Tibial artery (tissue), 4 donors: ENCODE measurements around the gene CELSR1.

Experiments used
- DNase-seq, 2 donors: peaks; one replicate each; pipeline ENCODE4 v3.0.0-alpha.2; 2019
- H3K27ac ChIP-seq, 2 donors: fragments of 200-600 bp; sonication (generic) in 1 of 2; 1 replicate in 1 of 2; 2 replicates in 1 of 2; pipeline ENCODE4 v1.5.1; 2018 to 2019; ENCODE audit warnings: mild to moderate bottlenecking in 1 of 2
- H3K27me3 ChIP-seq, 2 donors: fragments of 200-600 bp; sonication (generic) in 1 of 2; one replicate each; pipeline versions ENCODE4 v1.5.1 to v1.6.0; 2016 to 2019
- H3K36me3 ChIP-seq, 3 donors: fragments of 200-600 bp; sonication (generic) in 2 of 3; one replicate each; pipeline ENCODE4 v1.5.1; 2016 to 2019; ENCODE audit warnings: mild to moderate bottlenecking in 2 of 3
- H3K4me1 ChIP-seq, 4 donors: fragments of 200-600 bp; sonication (generic) in 2 of 4; 1 replicate in 3 of 4; 2 replicates in 1 of 4; pipeline ENCODE4 v1.5.1; 2016 to 2019
- H3K4me3 ChIP-seq, 2 donors: fragments of 200-600 bp; sonication (generic) in 1 of 2; 1 replicate in 1 of 2; 2 replicates in 1 of 2; pipeline ENCODE4 v1.5.1; 2018 to 2019; ENCODE audit warnings: mild to moderate bottlenecking in 2 of 2
- H3K9me3 ChIP-seq, 3 donors: fragments of 200-600 bp; sonication (generic) in 1 of 3; one replicate each; pipeline ENCODE4 v1.5.1; 2016 to 2019
- CTCF ChIP-seq, 2 experiments: fragments of 200-600 bp in 1 of 2; fragments of 450-650 bp in 1 of 2; IDR thresholded peaks; one replicate each; pipeline ENCODE4 v1.5.1; 2017 to 2019; ENCODE audit warnings: antibody characterized with exemption in 2 of 2, mild to moderate bottlenecking in 1 of 2, moderate library complexity in 1 of 2
- intact Hi-C: fragments of 100-400 bp; cut with DNase I; formaldehyde crosslinking; loops from one replicate; pipeline ENCODE4 v1.15.0; 2023; ENCODE audit warnings: low total_unique reads

Gene CELSR1

GRCh38 chr22:46320716-46321386 is 216.6 kb downstream of the CELSR1 start:
- intact Hi-C loops, result no loop called here
- H3K27ac ChIP-seq, result no peak overlapping the region
- H3K36me3 ChIP-seq, result no peaks in the 10 kb centered on the region
- no peak for TF ChIP-seq CTCF (IDR thresholded peaks at IDR 0.05)
- H3K9me3 ChIP-seq, result no peaks in the 10 kb centered on the region
- no peaks in the 10 kb centered on the region for H3K4me1 ChIP-seq
- H3K4me3 ChIP-seq, result no peak overlapping the region
- no peaks in the 10 kb centered on the region for H3K27me3 ChIP-seq
- no peak for DNase-seq

GRCh38 chr22:46320166-46320710 is 217.2 kb downstream of the CELSR1 start:
- intact Hi-C loops, result no loop called here
- Histone ChIP-seq H3K4me1 (no peaks in the 10 kb centered on the region), H3K27me3 (no peaks in the 10 kb centered on the region), H3K4me3 (no peak overlapping the region), H3K27ac (no peak overlapping the region), H3K9me3 (no peaks in the 10 kb centered on the region), H3K36me3 (no peaks in the 10 kb centered on the region)
- no peak for DNase-seq
- TF ChIP-seq CTCF (IDR thresholded peaks at IDR 0.05), result no peak

DNA sequence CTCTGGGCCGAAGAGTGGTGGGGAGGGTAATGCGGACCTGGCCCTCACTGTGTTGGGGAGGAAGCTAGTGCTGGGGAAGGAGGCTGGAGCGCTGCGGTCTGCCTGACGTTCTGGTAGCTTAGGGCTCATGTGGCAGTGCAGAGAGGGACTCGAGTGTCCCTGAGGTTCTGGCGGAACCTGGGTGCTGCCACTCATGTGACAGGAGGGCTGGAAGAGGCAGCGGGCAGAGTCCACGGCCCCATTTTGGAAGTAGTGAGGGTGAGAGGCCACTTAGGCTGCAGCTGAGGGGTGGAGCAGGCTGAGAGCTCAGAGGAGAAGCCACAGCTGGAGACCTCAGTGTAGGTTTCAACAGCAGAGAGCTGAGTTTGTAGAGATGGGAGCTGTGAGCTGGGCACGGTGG is 218.1 kb downstream of the CELSR1 start:
- no peaks in the 10 kb centered on the region for H3K4me1 ChIP-seq
- no peak overlapping the region for H3K27ac ChIP-seq
- H3K9me3 ChIP-seq, result no peaks in the 10 kb centered on the region
- H3K36me3 ChIP-seq, result no peaks in the 10 kb centered on the region
- no peak for TF ChIP-seq CTCF (IDR thresholded peaks at IDR 0.05)
- intact Hi-C loops, result no loop called here
- H3K4me3 ChIP-seq, result no peak overlapping the region
- no peaks in the 10 kb centered on the region for H3K27me3 ChIP-seq
- no peak for DNase-seq

- H3K9me3 ChIP-seq, result no peaks in the 10 kb centered on the region
- no peak for TF ChIP-seq CTCF (IDR thresholded peaks at IDR 0.05)
- H3K27me3 ChIP-seq, result no peaks in the 10 kb centered on the region
- no peak overlapping the region for H3K27ac ChIP-seq
- DNase-seq, result no peak
- H3K4me3 ChIP-seq, result no peak overlapping the region
- H3K36me3 ChIP-seq, result no peaks in the 10 kb centered on the region
- H3K4me1 ChIP-seq, result no peaks in the 10 kb centered on the region
- intact Hi-C loops, result no loop called here
Measured at GRCh38 chr22:46318576-46318975, 218.8 kb downstream of the CELSR1 start.

DNA sequence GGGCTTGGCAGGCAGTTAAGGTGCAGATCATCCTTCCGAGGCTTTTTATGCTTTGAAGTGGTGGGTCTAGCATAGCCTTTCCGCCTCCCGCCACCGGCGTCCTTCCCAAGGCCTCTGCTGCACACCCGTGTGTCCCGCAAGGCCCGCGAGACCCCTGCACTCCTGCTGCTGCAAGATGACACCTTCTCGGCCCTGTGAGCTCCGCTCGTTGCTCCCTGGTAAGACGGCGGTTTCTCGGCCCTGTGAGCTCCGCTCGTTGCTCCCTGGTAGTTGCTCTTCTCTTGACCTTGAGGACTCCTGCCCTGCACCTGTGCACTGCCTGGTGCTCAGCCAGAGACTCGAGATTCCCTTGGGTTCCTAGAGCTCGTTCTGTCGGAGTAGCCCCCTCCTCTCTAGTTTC is 219.8 kb downstream of the CELSR1 start:
- Histone ChIP-seq H3K4me1 (no peaks in the 10 kb centered on the region), H3K36me3 (no peaks in the 10 kb centered on the region), H3K27ac (no peak overlapping the region), H3K4me3 (no peak overlapping the region), H3K27me3 (no peaks in the 10 kb centered on the region), H3K9me3 (no peaks in the 10 kb centered on the region)
- intact Hi-C loops, result no loop called here
- TF ChIP-seq CTCF (IDR thresholded peaks at IDR 0.05), result no peak
- DNase-seq, result no peak
